ENCODE results near the gene TMED9.
"Not testable (repeated sequence)": the region's sequence is repeated elsewhere in the genome, so short reads cannot be mapped to it uniquely, and the experiment has no call there.

The TMED9 gene

GRCh38 chr5:177592010-177592834 lies at the start of gene TMED9:
TSS of gene TMED9 (plus strand) at chr5:177592203. CDS start at chr5:177592215, 12 bp downstream.
- DNase-seq (ENCODE audit: low read depth in 4 of 4, low spot score in 1 of 4): peak; percentile 68 to 80 (median 74)

- DNase-seq (ENCODE audit: low read depth in 4 of 4, low spot score in 1 of 4): no peak
Measured at GRCh38 chr5:177542816-177543465, 49.1 kb upstream of the TMED9 start.

- DNase-seq (ENCODE audit: low read depth in 4 of 4, low spot score in 1 of 4): no peak
Measured at GRCh38 chr5:177545487-177546257, 46.3 kb upstream of the TMED9 start.

GRCh38 chr5:177546258-177546741 lies 45.7 kb upstream of the TMED9 start:
- no peak for DNase-seq (ENCODE audit: low read depth in 4 of 4, low spot score in 1 of 4)

- DNase-seq (ENCODE audit: low read depth in 4 of 4, low spot score in 1 of 4): no peak
Measured at GRCh38 chr5:177547736-177548135, 44.3 kb upstream of the TMED9 start.

GRCh38 chr5:177548495-177548894 lies 43.5 kb upstream of the TMED9 start:
- DNase-seq (ENCODE audit: low read depth in 4 of 4, low spot score in 1 of 4): no peak

GRCh38 chr5:177550122-177550521 lies 41.9 kb upstream of the TMED9 start:
- no peak for DNase-seq (ENCODE audit: low read depth in 4 of 4, low spot score in 1 of 4)

- no peak for DNase-seq (ENCODE audit: low read depth in 4 of 4, low spot score in 1 of 4)
Measured at GRCh38 chr5:177552839-177553455, 39.1 kb upstream of the TMED9 start.

- peak in 2 of 4 experiments; percentile 16 to 28 for DNase-seq (ENCODE audit: low read depth in 4 of 4, low spot score in 1 of 4)
Measured at GRCh38 chr5:177553671-177554429, 38.2 kb upstream of the TMED9 start.

GRCh38 chr5:177554474-177555111 lies 37.4 kb upstream of the TMED9 start, which contains the start of gene FAM193B:
TSS of gene FAM193B (minus strand) at chr5:177554563. CDS start at chr5:177554458, 105 bp downstream.
- DNase-seq (ENCODE audit: low read depth in 4 of 4, low spot score in 1 of 4): peak; percentile 84 to 96 (median 90)

- DNase-seq (ENCODE audit: low read depth in 4 of 4, low spot score in 1 of 4): no peak
Measured at GRCh38 chr5:177555228-177555627, 36.8 kb upstream of the TMED9 start.

- DNase-seq (ENCODE audit: low read depth in 4 of 4, low spot score in 1 of 4): no peak
Measured at GRCh38 chr5:177555665-177556064, 36.3 kb upstream of the TMED9 start.

GRCh38 chr5:177557041-177557647 lies 34.9 kb upstream of the TMED9 start:
- DNase-seq (ENCODE audit: low read depth in 4 of 4, low spot score in 1 of 4): no peak

GRCh38 chr5:177557796-177558195 lies 34.2 kb upstream of the TMED9 start:
- no peak for DNase-seq (ENCODE audit: low read depth in 4 of 4, low spot score in 1 of 4)

- DNase-seq (ENCODE audit: low read depth in 4 of 4, low spot score in 1 of 4): not testable (repeated sequence)
Measured at GRCh38 chr5:177559446-177559941, 32.5 kb upstream of the TMED9 start.

GRCh38 chr5:177565046-177565445 lies 27.0 kb upstream of the TMED9 start:
- no peak for DNase-seq (ENCODE audit: low read depth in 4 of 4, low spot score in 1 of 4)

GRCh38 chr5:177568326-177568725 lies 23.7 kb upstream of the TMED9 start:
- no peak for DNase-seq (ENCODE audit: low read depth in 4 of 4, low spot score in 1 of 4)

GRCh38 chr5:177569894-177570293 lies 22.1 kb upstream of the TMED9 start:
- no peak for DNase-seq (ENCODE audit: low read depth in 4 of 4, low spot score in 1 of 4)

GRCh38 chr5:177575488-177575887 lies 16.5 kb upstream of the TMED9 start:
- no peak for DNase-seq (ENCODE audit: low read depth in 4 of 4, low spot score in 1 of 4)
